Muscle layer of colon (tissue), 2 donors: ENCODE data around the gene SSTR1.

ENCODE experiments used
- H3K27ac ChIP-seq: one replicate; pipeline ENCODE4 v1.7.0; 2013; ENCODE audit warnings: low read depth, mild to moderate bottlenecking, low read length, moderate library complexity
- H3K27me3 ChIP-seq, 2 donors: one replicate each; pipeline ENCODE4 v1.7.0; 2013; ENCODE audit warnings: low read length in 2 of 2, mild to moderate bottlenecking in 2 of 2; ENCODE audit not compliant: insufficient read depth in 2 of 2, control insufficient read depth in 1 of 2
- H3K36me3 ChIP-seq: one replicate; pipeline ENCODE4 v1.7.0; 2013; ENCODE audit warnings: mild to moderate bottlenecking, low read length; ENCODE audit not compliant: insufficient read depth
- H3K4me1 ChIP-seq: one replicate; pipeline ENCODE4 v1.7.0; 2013; ENCODE audit warnings: mild to moderate bottlenecking, low read length; ENCODE audit not compliant: insufficient read depth
- H3K4me3 ChIP-seq, 2 donors: one replicate each; pipeline ENCODE4 v1.7.0; 2013; ENCODE audit warnings: low read length in 2 of 2, low read depth in 1 of 2, mild to moderate bottlenecking in 1 of 2, moderate library complexity in 1 of 2
- H3K9ac ChIP-seq: one replicate; pipeline ENCODE4 v1.7.0; 2013; ENCODE audit warnings: low read length
- H3K9me3 ChIP-seq: one replicate; pipeline ENCODE4 v1.7.0; 2013; ENCODE audit warnings: mild to moderate bottlenecking, low read length
- donor health status: abdominal sarcoma.
- donor health status: Adenocarcinoma of cecum.

The SSTR1 gene

GRCh38 chr14:38203929-38204718 lies 3.6 kb upstream of the SSTR1 start:
- Histone ChIP-seq H3K4me1 (no peaks in the 10 kb centered on the region), H3K9me3 (peaks cover 9% of the 10 kb centered on the region), H3K4me3 (no peak overlapping the region), H3K27me3 (peaks cover 0 to 13% of the 10 kb centered on the region in 2 donors), H3K36me3 (no peaks in the 10 kb centered on the region), H3K9ac (no peak overlapping the region), H3K27ac (no peak overlapping the region)

GRCh38 chr14:38204719-38205115 lies 3.0 kb upstream of the SSTR1 start:
- Histone ChIP-seq H3K9me3 (peaks cover 9% of the 10 kb centered on the region), H3K36me3 (no peaks in the 10 kb centered on the region), H3K9ac (no peak overlapping the region), H3K27ac (no peak overlapping the region), H3K4me3 (no peak overlapping the region), H3K27me3 (peaks cover 0 to 19% of the 10 kb centered on the region in 2 donors), H3K4me1 (no peaks in the 10 kb centered on the region)

DNA sequence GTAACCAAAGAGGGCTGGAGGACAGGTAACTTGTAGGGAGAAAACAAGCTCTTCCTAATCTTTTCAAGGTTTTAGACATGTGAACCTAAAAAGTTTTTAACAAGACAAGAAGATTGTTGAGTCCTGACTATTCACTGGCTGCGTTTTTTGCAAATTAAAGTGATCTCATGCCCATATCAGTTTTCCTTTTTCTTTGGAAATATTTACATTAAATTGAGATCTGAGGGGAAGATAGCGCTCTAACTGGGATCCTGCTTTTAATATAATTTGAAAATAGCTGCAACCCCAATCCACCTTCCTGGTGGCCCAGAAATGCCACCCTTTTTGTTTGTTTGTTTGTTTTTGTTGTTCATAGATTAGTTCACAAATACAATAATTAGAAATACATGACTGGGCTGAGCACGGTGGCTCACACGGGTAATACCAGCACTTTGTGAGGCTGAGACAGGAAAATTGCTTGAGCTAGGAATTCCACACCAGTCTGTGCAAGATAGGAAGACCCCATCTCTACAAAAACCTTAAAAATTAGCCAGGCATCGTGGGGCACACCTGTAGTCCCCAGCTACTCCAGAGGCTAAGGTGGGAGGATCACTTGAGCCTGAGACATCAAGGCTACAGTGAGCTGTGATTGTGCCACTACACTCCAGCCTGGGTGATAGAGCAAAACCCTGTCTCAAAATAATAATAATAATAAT lies 2.4 kb upstream of the SSTR1 start:
- peaks cover 9% of the 10 kb centered on the region for H3K9me3 ChIP-seq
- H3K36me3 ChIP-seq = no peaks in the 10 kb centered on the region
- H3K4me1 ChIP-seq = no peaks in the 10 kb centered on the region
- no peak overlapping the region for H3K9ac ChIP-seq
- no peak overlapping the region for H3K4me3 ChIP-seq
- peaks cover 0 to 25% of the 10 kb centered on the region in 2 donors for H3K27me3 ChIP-seq
- H3K27ac ChIP-seq = no peak overlapping the region

- H3K9ac ChIP-seq = no peak overlapping the region
- no peaks in the 10 kb centered on the region for H3K4me1 ChIP-seq
- H3K27ac ChIP-seq = no peak overlapping the region
- H3K4me3 ChIP-seq = no peak overlapping the region
- peaks cover 9% of the 10 kb centered on the region for H3K9me3 ChIP-seq
- H3K36me3 ChIP-seq = no peaks in the 10 kb centered on the region
- peaks cover 0 to 32% of the 10 kb centered on the region in 2 donors for H3K27me3 ChIP-seq
These were observed 1.6 kb upstream of the SSTR1 start for GRCh38 chr14:38205949-38206665.

DNA sequence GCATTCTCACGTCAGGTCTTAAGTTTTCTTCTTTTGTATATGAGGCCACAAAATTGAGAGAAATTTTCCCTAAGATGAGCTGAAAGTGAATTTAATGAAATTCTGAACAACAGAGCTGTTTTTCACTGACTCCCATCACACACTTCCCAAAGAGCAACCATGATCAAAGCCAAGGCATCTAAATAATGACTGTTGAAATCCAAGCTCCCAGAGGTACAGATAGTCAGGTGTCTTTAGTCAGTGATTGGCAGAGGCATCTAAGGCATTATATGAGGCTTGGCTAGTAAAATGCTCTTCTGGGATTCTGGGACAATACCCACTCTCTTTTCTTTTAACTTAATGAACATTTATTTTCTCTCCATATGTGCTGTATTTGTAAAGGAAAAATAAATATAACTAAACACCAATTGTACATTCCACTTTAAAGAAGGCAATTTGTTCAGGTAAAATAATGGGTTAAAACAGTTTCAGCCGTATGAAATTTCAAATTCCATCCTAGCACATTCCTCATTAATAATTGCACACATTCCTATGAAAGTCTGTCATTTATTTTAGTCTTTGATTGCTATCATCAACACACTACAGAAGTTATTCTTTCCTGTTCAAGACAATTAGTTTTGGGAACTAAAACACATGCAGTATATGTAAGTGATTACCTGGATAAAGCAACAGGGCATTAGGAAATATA lies 871 bp upstream of the SSTR1 start:
- peaks cover 9% of the 10 kb centered on the region for H3K9me3 ChIP-seq
- H3K27me3 ChIP-seq = peaks cover 0 to 36% of the 10 kb centered on the region in 2 donors
- no peaks in the 10 kb centered on the region for H3K4me1 ChIP-seq
- H3K4me3 ChIP-seq = no peak overlapping the region
- H3K36me3 ChIP-seq = no peaks in the 10 kb centered on the region
- H3K27ac ChIP-seq = no peak overlapping the region
- no peak overlapping the region for H3K9ac ChIP-seq

GRCh38 chr14:38207377-38207735 lies 348 bp upstream of the SSTR1 start:
- H3K27ac ChIP-seq = no peak overlapping the region

DNA sequence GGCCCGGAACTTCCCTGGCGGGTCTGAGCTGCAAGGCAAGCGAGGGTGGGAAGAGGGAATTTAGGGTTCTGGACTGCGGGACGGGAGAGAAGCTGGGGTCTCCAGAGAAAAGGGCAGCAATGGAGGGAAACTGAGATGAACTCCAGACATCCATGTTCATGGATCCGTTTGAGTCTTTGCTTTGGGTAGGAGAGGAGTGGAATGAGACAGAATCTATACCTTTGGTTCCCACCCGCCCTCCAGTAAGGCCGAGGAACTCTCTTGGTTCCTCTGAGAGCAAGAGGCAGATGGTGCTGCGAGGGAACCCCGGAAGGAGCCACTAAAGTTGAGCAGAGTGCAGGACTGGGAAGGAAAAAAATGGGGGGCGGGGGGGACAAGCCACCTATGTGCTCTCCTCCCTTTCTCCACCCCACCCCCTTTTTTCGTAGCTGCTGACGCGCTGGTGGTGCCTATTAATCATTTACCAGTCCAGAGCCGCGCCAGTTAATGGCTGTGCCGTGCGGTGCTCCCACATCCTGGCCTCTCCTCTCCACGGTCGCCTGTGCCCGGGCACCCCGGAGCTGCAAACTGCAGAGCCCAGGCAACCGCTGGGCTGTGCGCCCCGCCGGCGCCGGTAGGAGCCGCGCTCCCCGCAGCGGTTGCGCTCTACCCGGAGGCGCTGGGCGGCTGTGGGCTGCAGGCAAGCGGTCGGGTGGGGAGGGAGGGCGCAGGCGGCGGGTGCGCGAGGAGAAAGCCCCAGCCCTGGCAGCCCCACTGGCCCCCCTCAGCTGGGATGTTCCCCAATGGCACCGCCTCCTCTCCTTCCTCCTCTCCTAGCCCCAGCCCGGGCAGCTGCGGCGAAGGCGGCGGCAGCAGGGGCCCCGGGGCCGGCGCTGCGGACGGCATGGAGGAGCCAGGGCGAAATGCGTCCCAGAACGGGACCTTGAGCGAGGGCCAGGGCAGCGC lies 1.2 kb downstream of the SSTR1 start:
- H3K27me3 ChIP-seq = peaks cover 0 to 36% of the 10 kb centered on the region in 2 donors
- no peaks in the 10 kb centered on the region for H3K4me1 ChIP-seq
- H3K9me3 ChIP-seq = peaks cover 9% of the 10 kb centered on the region
- no peak overlapping the region for H3K9ac ChIP-seq
- H3K36me3 ChIP-seq = no peaks in the 10 kb centered on the region
- H3K4me3 ChIP-seq = no peak overlapping the region
- no peak overlapping the region for H3K27ac ChIP-seq

More at GRCh38 chr14:38207377-38207735, 348 bp upstream of the SSTR1 start:
- H3K9ac ChIP-seq = no peak overlapping the region
- no peaks in the 10 kb centered on the region for H3K36me3 ChIP-seq
- H3K9me3 ChIP-seq = peaks cover 9% of the 10 kb centered on the region
- H3K4me3 ChIP-seq = no peak overlapping the region
- no peaks in the 10 kb centered on the region for H3K4me1 ChIP-seq
- H3K27me3 ChIP-seq = peaks cover 0 to 36% of the 10 kb centered on the region in 2 donors

DNA sequence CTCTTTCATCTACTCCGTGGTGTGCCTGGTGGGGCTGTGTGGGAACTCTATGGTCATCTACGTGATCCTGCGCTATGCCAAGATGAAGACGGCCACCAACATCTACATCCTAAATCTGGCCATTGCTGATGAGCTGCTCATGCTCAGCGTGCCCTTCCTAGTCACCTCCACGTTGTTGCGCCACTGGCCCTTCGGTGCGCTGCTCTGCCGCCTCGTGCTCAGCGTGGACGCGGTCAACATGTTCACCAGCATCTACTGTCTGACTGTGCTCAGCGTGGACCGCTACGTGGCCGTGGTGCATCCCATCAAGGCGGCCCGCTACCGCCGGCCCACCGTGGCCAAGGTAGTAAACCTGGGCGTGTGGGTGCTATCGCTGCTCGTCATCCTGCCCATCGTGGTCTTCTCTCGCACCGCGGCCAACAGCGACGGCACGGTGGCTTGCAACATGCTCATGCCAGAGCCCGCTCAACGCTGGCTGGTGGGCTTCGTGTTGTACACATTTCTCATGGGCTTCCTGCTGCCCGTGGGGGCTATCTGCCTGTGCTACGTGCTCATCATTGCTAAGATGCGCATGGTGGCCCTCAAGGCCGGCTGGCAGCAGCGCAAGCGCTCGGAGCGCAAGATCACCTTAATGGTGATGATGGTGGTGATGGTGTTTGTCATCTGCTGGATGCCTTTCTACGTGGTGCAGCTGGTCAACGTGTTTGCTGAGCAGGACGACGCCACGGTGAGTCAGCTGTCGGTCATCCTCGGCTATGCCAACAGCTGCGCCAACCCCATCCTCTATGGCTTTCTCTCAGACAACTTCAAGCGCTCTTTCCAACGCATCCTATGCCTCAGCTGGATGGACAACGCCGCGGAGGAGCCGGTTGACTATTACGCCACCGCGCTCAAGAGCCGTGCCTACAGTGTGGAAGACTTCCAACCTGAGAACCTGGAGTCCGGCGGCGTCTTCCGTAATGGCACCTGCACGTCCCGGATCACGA lies 2.2 kb downstream of the SSTR1 start:
- Histone ChIP-seq H3K9me3 (peaks cover 9% of the 10 kb centered on the region), H3K4me3 (no peak overlapping the region), H3K9ac (no peak overlapping the region), H3K27me3 (peaks cover 0 to 36% of the 10 kb centered on the region in 2 donors), H3K27ac (no peak overlapping the region), H3K36me3 (no peaks in the 10 kb centered on the region), H3K4me1 (no peaks in the 10 kb centered on the region)

GRCh38 chr14:38210587-38211216 lies 3.0 kb downstream of the SSTR1 start:
- no peak overlapping the region for H3K9ac ChIP-seq
- H3K27ac ChIP-seq = no peak overlapping the region
- H3K27me3 ChIP-seq = peaks cover 0 to 36% of the 10 kb centered on the region in 2 donors

More at GRCh38 chr14:38210587-38211216, 3.0 kb downstream of the SSTR1 start:
- no peaks in the 10 kb centered on the region for H3K4me1 ChIP-seq
- no peak overlapping the region for H3K4me3 ChIP-seq
- H3K9me3 ChIP-seq = peaks cover 9% of the 10 kb centered on the region
- H3K36me3 ChIP-seq = no peaks in the 10 kb centered on the region
